K562 (cell line): ENCODE results near the gene UBE2S. TPM values are rescaled to one million over a fixed set of nuclear protein-coding genes. Genes with fewer than 3 reads are reported as not detected.

Source experiments
- BRCA1 ChIP-seq, 2 experiments: fragments of 450-650 bp in 1 of 2; sonication (generic) in 1 of 2; formaldehyde crosslinking in 1 of 2; IDR thresholded peaks; 2 replicates each; pipeline versions ENCODE4 v1.5.0 to v1.6.1; 2017 to 2020; ENCODE audit warnings: mild to moderate bottlenecking in 1 of 2, missing genetic modification reagents in 1 of 2
- CCNT2 ChIP-seq: IDR thresholded peaks from 2 replicates; pipeline ENCODE4 v1.6.1; 2011; ENCODE audit warnings: borderline replicate concordance, low read depth, mild to moderate bottlenecking, moderate library complexity, mixed read lengths, low read length; ENCODE audit not compliant: insufficient read length; ENCODE audit errors: extremely low read depth
- EGR1 ChIP-seq: fragments of 450-650 bp; conservative IDR thresholded peaks from 2 replicates; pipeline ENCODE4 v1.6.1; 2017; ENCODE audit warnings: mild to moderate bottlenecking
- GTF2F1 ChIP-seq: IDR thresholded peaks from 2 replicates; pipeline ENCODE4 v1.6.1; 2011; ENCODE audit warnings: low read depth, low read length, improper control_type of control experiment
- HLTF ChIP-seq: fragments of 450-650 bp; IDR thresholded peaks from 2 replicates; pipeline ENCODE4 v1.6.1; 2016
- MED1 ChIP-seq: sonication (generic); formaldehyde crosslinking; IDR thresholded peaks from 2 replicates; pipeline ENCODE4 v1.8.1; 2023; ENCODE audit warnings: missing genetic modification reagents, borderline replicate concordance
- MNT ChIP-seq, 2 experiments: fragments of 450-650 bp; conservative IDR thresholded peaks; 2 replicates each; pipeline ENCODE4 v1.6.1; 2017; ENCODE audit warnings: mild to moderate bottlenecking in 2 of 2, moderate library complexity in 2 of 2
- MTF1 ChIP-seq: fragments of 250-450 bp; sonication (Bioruptor Pico); IDR thresholded peaks from 2 replicates; pipeline ENCODE4 v1.9.0; 2021; ENCODE audit warnings: moderate library complexity, mild to moderate bottlenecking, inconsistent platforms, borderline replicate concordance
- NCOA4 ChIP-seq: fragments of 450-650 bp; IDR thresholded peaks from 2 replicates; pipeline ENCODE4 v1.6.1; 2018; ENCODE audit warnings: mild to moderate bottlenecking; ENCODE audit not compliant: partially characterized antibody
- NFYB ChIP-seq: IDR thresholded peaks from 2 replicates; pipeline ENCODE4 v1.6.1; 2011; ENCODE audit warnings: mild to moderate bottlenecking, moderate library complexity; ENCODE audit not compliant: insufficient read length; ENCODE audit errors: extremely low read depth
- SIX5 ChIP-seq, 2 experiments: IDR thresholded peaks; 2 replicates each; pipeline ENCODE4 v1.6.1; 2011; ENCODE audit warnings: low read length in 2 of 2, borderline replicate concordance in 1 of 2, low read depth in 1 of 2, mild to moderate bottlenecking in 1 of 2, moderate library complexity in 1 of 2; ENCODE audit not compliant: insufficient read depth in 1 of 2
- SLC30A9 ChIP-seq: fragments of 250-450 bp; sonication (Bioruptor Pico); IDR thresholded peaks from 2 replicates; pipeline ENCODE4 v1.8.0; 2022; ENCODE audit warnings: mild to moderate bottlenecking, moderate library complexity
- SPI1 ChIP-seq: IDR thresholded peaks from 2 replicates; pipeline ENCODE4 v1.6.1; 2011; ENCODE audit warnings: low read depth, low read length, control low read depth, borderline replicate concordance
- SRSF7 ChIP-seq: fragments of 200-400 bp; formaldehyde crosslinking; optimal IDR thresholded peaks from 2 replicates; pipeline ENCODE3; 2017; ENCODE audit warnings: mild to moderate bottlenecking, low read depth, low read length
- TRIM24 ChIP-seq, 2 experiments: fragments of 450-650 bp; IDR thresholded peaks; 2 replicates each; pipeline ENCODE4 v1.6.1; 2016
- USF1 ChIP-seq: sonication (generic); formaldehyde crosslinking; IDR thresholded peaks from 2 replicates; pipeline ENCODE4 v1.9.0; 2022; ENCODE audit warnings: mild to moderate bottlenecking, missing genetic modification reagents
- ZBTB8A ChIP-seq: fragments of 450-650 bp; IDR thresholded peaks from 2 replicates; pipeline ENCODE4 v1.6.1; 2018; ENCODE audit warnings: mild to moderate bottlenecking, moderate library complexity; ENCODE audit not compliant: partially characterized antibody
- ZNF121 ChIP-seq: sonication (generic); formaldehyde crosslinking; conservative IDR thresholded peaks from 2 replicates; pipeline ENCODE4 v1.8.0; 2022; ENCODE audit warnings: missing genetic modification reagents
- ZNF511 ChIP-seq: sonication (generic); formaldehyde crosslinking; IDR thresholded peaks from 2 replicates; pipeline ENCODE4 v1.8.0; 2022; ENCODE audit warnings: mild to moderate bottlenecking, missing genetic modification reagents
- ZNF518B ChIP-seq: fragments of 250-450 bp; sonication (Bioruptor Pico); IDR thresholded peaks from 2 replicates; pipeline ENCODE4 v1.5.0; 2021; ENCODE audit warnings: mild to moderate bottlenecking, moderate library complexity
- ZNF586 ChIP-seq: fragments of 450-650 bp; formaldehyde crosslinking; conservative IDR thresholded peaks from 2 replicates; pipeline ENCODE4 v1.4.0; 2020; ENCODE audit warnings: mild to moderate bottlenecking, moderate library complexity
- ZSCAN29 ChIP-seq: fragments of 450-650 bp; IDR thresholded peaks from 2 replicates; pipeline ENCODE4 v1.6.1; 2017
- polyA plus RNA-seq, 8 experiments: library from polyadenylated mRNA; depleted of rRNA in 4 of 8; stranded (reverse) in 5 of 8; unstranded in 3 of 8; fragments of >200 nt; fragmentation: Nextera tagmentation in 2 of 8; fragmentation: Illumina TruSeq in 1 of 8; extraction: Ambion mirVana in 2 of 8; extraction: Trizol in 1 of 8; gene quantifications; 2 replicates each; pipeline versions ENCODE4 v1.2.1 to v1.2.3, GENCODE V29; 2011 to 2014; ENCODE audit warnings: inconsistent platforms in 1 of 8, missing spikeins in 1 of 8
- total RNA-seq, 7 experiments: library from RNA; depleted of rRNA in 6 of 7; stranded (reverse); fragments of >200 nt in 6 of 7; fragmentation: Illumina TruSeq in 2 of 7; extraction: Trizol in 2 of 7; gene quantifications; 2 replicates each; pipeline versions ENCODE4 v1.2.1 to v1.2.3, GENCODE V29; 2011 to 2021; ENCODE audit warnings: low replicate concordance in 1 of 7

Gene UBE2S
- total and polyA plus RNA-seq, 9 of the 15 experiments (the other 6 are each of a cell fraction or from before 2014, with no cell fraction given): 1.5 to 1,305 (median 157) TPM

- TF ChIP-seq GTF2F1: no peak
- no peak for TF ChIP-seq SLC30A9 (CRISPR knock-in tag)
- no peak for TF ChIP-seq EGR1
- TF ChIP-seq SRSF7: no peak
- TF ChIP-seq ZSCAN29: no peak
- no peak for TF ChIP-seq ZNF121 (CRISPR knock-in tag)
- TF ChIP-seq ZNF511 (CRISPR knock-in tag): no peak
- no peak for TF ChIP-seq CCNT2
- no peak for TF ChIP-seq TRIM24 (IDR thresholded peaks at IDR 0.05)
- TF ChIP-seq ZNF518B (CRISPR knock-in tag): no peak
- TF ChIP-seq ZNF586 (CRISPR knock-in tag): no peak
- TF ChIP-seq SPI1: no peak
- TF ChIP-seq MNT (conservative IDR thresholded peaks at IDR 0.05): peak; percentile 69 to 74
- TF ChIP-seq ZBTB8A: no peak
- no peak for TF ChIP-seq SIX5 (IDR thresholded peaks at IDR 0.05; ENCODE audit: borderline replicate concordance in 1 of 2, insufficient read depth in 1 of 2, low read depth in 1 of 2, low read length in 2 of 2)
- TF ChIP-seq HLTF: no peak
- no peak for TF ChIP-seq MTF1 (CRISPR knock-in tag)
- no peak for TF ChIP-seq BRCA1 (IDR thresholded peaks at IDR 0.05)
- 0 out of 2 replicates have a peak, but pooled peaks have one; percentile 65 for TF ChIP-seq BRCA1 (CRISPR knock-in tag; IDR thresholded peaks at IDR 0.05)
- TF ChIP-seq MED1 (CRISPR knock-in tag): no peak
- no peak for TF ChIP-seq NFYB
- no peak for TF ChIP-seq NCOA4
- peak; percentile 87 for TF ChIP-seq USF1 (CRISPR knock-in tag)
Measured at GRCh38 chr19:55447421-55448174, 40.0 kb upstream of the UBE2S start (continued).
